Peyer's patch (tissue), 4 donors: ENCODE results near the gene MPHOSPH10. TPM values are rescaled to one million over a fixed set of nuclear protein-coding genes. Genes with fewer than 3 reads are reported as not detected.

Source experiments
- DNase-seq, 3 donors: peaks; one replicate each; pipeline ENCODE4 v3.0.0-alpha.2; 2017 to 2019
- H3K27ac ChIP-seq, 4 donors: fragments of 200-600 bp; sonication (generic); one replicate each; pipeline ENCODE4 v1.5.1; 2016 to 2019
- H3K27me3 ChIP-seq, 2 donors: fragments of 200-600 bp; sonication (generic); one replicate each; pipeline ENCODE4 v1.5.1; 2019
- H3K36me3 ChIP-seq, 3 donors: fragments of 200-600 bp; sonication (generic); one replicate each; pipeline ENCODE4 v1.5.1; 2016 to 2019
- H3K4me1 ChIP-seq, 4 donors: fragments of 200-600 bp; sonication (generic); one replicate each; pipeline ENCODE4 v1.5.1; 2016 to 2019
- H3K4me3 ChIP-seq, 4 donors: fragments of 200-600 bp; sonication (generic); 1 replicate in 3 of 4; 2 replicates in 1 of 4; pipeline ENCODE4 v1.5.1; 2016 to 2019; ENCODE audit warnings: mild to moderate bottlenecking in 1 of 4
- H3K9me3 ChIP-seq, 4 donors: fragments of 200-600 bp; sonication (generic); one replicate each; pipeline ENCODE4 v1.5.1; 2016 to 2019; ENCODE audit warnings: mild to moderate bottlenecking in 1 of 4
- CTCF ChIP-seq, 6 experiments: fragments of 450-650 bp in 4 of 6; fragments of 200-600 bp in 2 of 6; sonication (generic) in 1 of 6; IDR thresholded peaks; one replicate each; pipeline ENCODE4 v1.5.1; 2017 to 2019; ENCODE audit warnings: antibody characterized with exemption in 6 of 6, mild to moderate bottlenecking in 3 of 6, moderate library complexity in 1 of 6
- POLR2A ChIP-seq, 2 donors: fragments of 450-650 bp; IDR thresholded peaks; one replicate each; pipeline ENCODE4 v1.5.1; 2017; ENCODE audit warnings: antibody characterized with exemption in 2 of 2, mild to moderate bottlenecking in 2 of 2, moderate library complexity in 2 of 2
- total RNA-seq, 4 donors: library from RNA; depleted of rRNA; stranded (reverse); fragments of >200 nt; gene quantifications; one replicate each; pipeline ENCODE4 v1.1.0, GENCODE V29; 2016

Gene MPHOSPH10
- total RNA-seq, 4 donors from 2014 or later = 16.3 to 37.1 (median 20.7) TPM

- no peak for DNase-seq
- peaks cover 0 to 43% (median 0%) of the 10 kb centered on the region in 3 donors for H3K36me3 ChIP-seq
- H3K4me1 ChIP-seq = no peaks in the 10 kb centered on the region
- H3K27me3 ChIP-seq = no peaks in the 10 kb centered on the region
- H3K9me3 ChIP-seq = no peaks in the 10 kb centered on the region
- TF ChIP-seq POLR2A (IDR thresholded peaks at IDR 0.05) = no peak
- no peak for TF ChIP-seq CTCF (IDR thresholded peaks at IDR 0.05)
- H3K4me3 ChIP-seq = no peak overlapping the region
- no peak overlapping the region for H3K27ac ChIP-seq
Observed at GRCh38 chr2:71113843-71114242, 16.6 kb upstream of the MPHOSPH10 start.

- TF ChIP-seq POLR2A (IDR thresholded peaks at IDR 0.05) = no peak
- TF ChIP-seq CTCF (IDR thresholded peaks at IDR 0.05) = no peak
- no peaks in the 10 kb centered on the region for H3K9me3 ChIP-seq
- peaks cover 0 to 40% (median 0%) of the 10 kb centered on the region in 3 donors for H3K36me3 ChIP-seq
- no peak overlapping the region for H3K27ac ChIP-seq
- no peaks in the 10 kb centered on the region for H3K4me1 ChIP-seq
- DNase-seq = no peak
- no peaks in the 10 kb centered on the region for H3K27me3 ChIP-seq
- no peak overlapping the region for H3K4me3 ChIP-seq
Observed at GRCh38 chr2:71117063-71117462, 13.4 kb upstream of the MPHOSPH10 start.

GRCh38 chr2:71120195-71120594 is 10.2 kb upstream of the MPHOSPH10 start:
- Histone ChIP-seq H3K4me1 (no peaks in the 10 kb centered on the region), H3K36me3 (peaks cover 0 to 42% (median 0%) of the 10 kb centered on the region in 3 donors), H3K27ac (no peak overlapping the region), H3K4me3 (no peak overlapping the region), H3K9me3 (no peaks in the 10 kb centered on the region), H3K27me3 (no peaks in the 10 kb centered on the region)
- TF ChIP-seq POLR2A (IDR thresholded peaks at IDR 0.05) (no peak), CTCF (IDR thresholded peaks at IDR 0.05) (no peak)
- DNase-seq = no peak

- TF ChIP-seq CTCF (IDR thresholded peaks at IDR 0.05) = no peak
- TF ChIP-seq POLR2A (IDR thresholded peaks at IDR 0.05) = no peak
- Histone ChIP-seq H3K36me3 (peaks cover 0 to 29% (median 0%) of the 10 kb centered on the region in 3 donors), H3K4me3 (no peak overlapping the region), H3K27ac (no peak overlapping the region), H3K9me3 (no peaks in the 10 kb centered on the region), H3K4me1 (no peaks in the 10 kb centered on the region), H3K27me3 (no peaks in the 10 kb centered on the region)
- no peak for DNase-seq
Observed at GRCh38 chr2:71121479-71121878, 9.0 kb upstream of the MPHOSPH10 start.

GRCh38 chr2:71122387-71123298 is 7.8 kb upstream of the MPHOSPH10 start:
- no peaks in the 10 kb centered on the region for H3K9me3 ChIP-seq
- H3K27ac ChIP-seq = no peak overlapping the region
- no peaks in the 10 kb centered on the region for H3K27me3 ChIP-seq

More at GRCh38 chr2:71122387-71123298, 7.8 kb upstream of the MPHOSPH10 start:
- DNase-seq = no peak
- H3K4me1 ChIP-seq = peaks cover 0 to 3% (median 0%) of the 10 kb centered on the region in 4 donors
- TF ChIP-seq CTCF (IDR thresholded peaks at IDR 0.05) (no peak), POLR2A (IDR thresholded peaks at IDR 0.05) (no peak)
- peaks cover 0 to 26% (median 0%) of the 10 kb centered on the region in 3 donors for H3K36me3 ChIP-seq
- no peak overlapping the region for H3K4me3 ChIP-seq
